Liver (tissue), 3 donors: Measurements from ENCODE around the gene PRKCSH.

Experiments used
- CTCF ChIP-seq: fragments of 150-350 bp; IDR thresholded peaks from 2 replicates; pipeline ENCODE4 v1.5.1; 2017; ENCODE audit warnings: improper control_type of control experiment, low read depth, low read length; ENCODE audit not compliant: missing input control
- EGR1 ChIP-seq, 2 donors: IDR thresholded peaks; 2 replicates each; pipeline ENCODE4 v1.6.1; 2016 to 2018; ENCODE audit warnings: antibody characterized with exemption in 2 of 2, low read depth in 2 of 2
- TF ChIP-seq, protein P1 (sequence below): IDR thresholded peaks from 2 replicates; pipeline ENCODE4 v1.6.1; 2016; ENCODE audit warnings: antibody characterized with exemption
- TF ChIP-seq, protein P2 (sequence below): IDR thresholded peaks from 2 replicates; pipeline ENCODE4 v1.6.1; 2016; ENCODE audit warnings: antibody characterized with exemption
- donor health status: healthy.
- donor health status: healthy.

DNA sequence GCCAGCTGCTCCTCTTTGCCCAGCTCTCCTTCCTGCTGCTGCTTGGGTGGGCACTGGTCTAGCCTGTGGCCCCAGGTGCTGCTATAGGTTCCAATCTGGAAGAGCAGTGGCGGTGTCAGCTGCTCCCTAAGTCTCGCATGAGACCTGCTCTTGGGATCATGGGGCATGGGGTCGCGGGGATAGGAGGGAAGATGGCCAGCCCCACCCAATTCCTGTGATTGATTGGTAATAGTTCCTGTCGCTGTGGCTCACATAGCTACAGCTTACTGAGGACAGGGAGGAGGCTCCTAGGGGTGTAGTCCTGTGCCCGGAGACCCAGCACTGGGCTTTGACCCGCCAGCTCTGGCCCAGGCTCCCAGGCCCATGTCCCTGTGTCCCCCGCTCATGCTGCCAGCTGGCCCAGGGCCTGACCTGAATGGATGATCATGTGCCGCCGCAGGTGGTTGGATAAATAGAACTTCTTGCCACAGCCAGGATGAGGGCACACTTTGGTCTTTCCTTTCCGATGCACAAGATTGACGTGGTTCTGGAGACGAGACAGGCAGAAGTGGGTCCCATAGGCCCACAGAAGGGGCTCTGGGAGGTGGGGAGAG lies 49.9 kb downstream of the PRKCSH start:
- TF ChIP-seq, protein P1, sequence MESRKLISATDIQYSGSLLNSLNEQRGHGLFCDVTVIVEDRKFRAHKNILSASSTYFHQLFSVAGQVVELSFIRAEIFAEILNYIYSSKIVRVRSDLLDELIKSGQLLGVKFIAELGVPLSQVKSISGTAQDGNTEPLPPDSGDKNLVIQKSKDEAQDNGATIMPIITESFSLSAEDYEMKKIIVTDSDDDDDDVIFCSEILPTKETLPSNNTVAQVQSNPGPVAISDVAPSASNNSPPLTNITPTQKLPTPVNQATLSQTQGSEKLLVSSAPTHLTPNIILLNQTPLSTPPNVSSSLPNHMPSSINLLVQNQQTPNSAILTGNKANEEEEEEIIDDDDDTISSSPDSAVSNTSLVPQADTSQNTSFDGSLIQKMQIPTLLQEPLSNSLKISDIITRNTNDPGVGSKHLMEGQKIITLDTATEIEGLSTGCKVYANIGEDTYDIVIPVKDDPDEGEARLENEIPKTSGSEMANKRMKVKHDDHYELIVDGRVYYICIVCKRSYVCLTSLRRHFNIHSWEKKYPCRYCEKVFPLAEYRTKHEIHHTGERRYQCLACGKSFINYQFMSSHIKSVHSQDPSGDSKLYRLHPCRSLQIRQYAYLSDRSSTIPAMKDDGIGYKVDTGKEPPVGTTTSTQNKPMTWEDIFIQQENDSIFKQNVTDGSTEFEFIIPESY = no peak
- no peak for TF ChIP-seq CTCF
- TF ChIP-seq, protein P2, sequence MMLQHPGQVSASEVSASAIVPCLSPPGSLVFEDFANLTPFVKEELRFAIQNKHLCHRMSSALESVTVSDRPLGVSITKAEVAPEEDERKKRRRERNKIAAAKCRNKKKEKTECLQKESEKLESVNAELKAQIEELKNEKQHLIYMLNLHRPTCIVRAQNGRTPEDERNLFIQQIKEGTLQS = no peak
- no peak for TF ChIP-seq EGR1 (IDR thresholded peaks at IDR 0.05; ENCODE audit: low read depth in 2 of 2)
